ENCODE data around the gene FUT1. TPM values are rescaled to one million over a fixed set of nuclear protein-coding genes. Genes with fewer than 3 reads are reported as not detected.

FUT1 gene
- total RNA-seq (2021) (9.9 to 11.5 TPM (median 10.1 TPM) in 3 replicates), Bru-seq, nascent RNA (percentile 83 among the genes with signal in this experiment)
- long read RNA-seq, experiment 1, full-length matches to known transcripts, result 1 of 44 reads
- long read RNA-seq, experiment 1, partial matches to known transcripts, result 34 of 44 reads
- long read RNA-seq, experiment 1, other reads (novel, unspliced or antisense), result 9 of 44 reads
- long read RNA-seq, experiment 2, partial matches to known transcripts, result 1 of 8 reads
- long read RNA-seq, experiment 2, other reads (novel, unspliced or antisense), result 7 of 8 reads
- long read RNA-seq, experiment 3, partial matches to known transcripts, result 1 of 2 reads
- long read RNA-seq, experiment 3, other reads (novel, unspliced or antisense), result 1 of 2 reads

DNA sequence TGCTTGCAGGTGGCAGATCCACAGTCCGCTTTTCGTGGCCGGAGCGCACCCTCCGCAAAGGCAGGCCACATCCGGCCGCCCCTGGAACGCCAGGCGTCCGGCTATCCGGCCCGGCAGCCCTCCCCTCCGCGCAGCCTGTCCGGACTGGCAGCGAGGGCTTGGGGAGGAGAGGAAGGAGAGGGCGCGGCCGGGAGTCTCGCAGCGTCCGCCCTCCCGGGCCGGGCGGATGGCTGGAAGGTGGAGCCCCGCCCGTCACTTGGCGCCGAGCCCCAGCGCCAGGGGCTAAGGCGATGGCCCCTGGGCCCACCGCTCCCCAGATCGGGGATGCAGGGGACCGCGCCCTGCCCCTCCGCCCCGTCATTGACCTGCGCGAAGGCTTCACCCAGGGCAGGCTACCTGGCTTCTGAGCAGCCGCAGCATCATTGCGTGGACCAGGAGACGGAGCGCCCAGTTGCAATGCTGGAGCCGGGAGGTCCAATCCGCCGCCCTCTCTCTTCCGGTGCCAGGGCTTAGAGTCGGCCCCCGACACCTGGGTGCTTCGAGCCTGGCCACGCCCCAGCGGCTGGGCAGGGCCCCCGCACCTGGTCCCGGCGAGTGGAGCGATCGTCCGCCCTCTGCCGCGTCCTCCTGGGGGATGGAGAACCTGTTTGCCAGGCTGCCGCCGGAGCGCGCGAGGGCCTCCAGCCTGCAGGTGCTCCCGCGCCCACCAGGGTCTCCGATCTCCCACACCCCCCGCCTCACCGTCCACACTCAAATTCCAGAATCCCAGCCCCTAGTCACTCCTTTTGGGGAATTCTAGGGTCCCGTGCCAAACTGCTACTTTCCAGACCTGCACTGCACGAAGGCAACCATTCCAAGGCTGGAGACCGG, at the start of gene FUT1:
FUT1 (minus strand) TSS at position 146 of the 870 bp plus-strand sequence. CDS start 1,360 bp downstream, outside the sequence.
- DNase-seq (ENCODE audit: low spot score) (peak; percentile 96), ATAC-seq (peak; percentile 89)
- Mint-ChIP-seq H3K4me1 (peaks cover 43% of the 10 kb centered on the region), H3K27ac (peak within 1 kb of the TSS; percentile 91), H3K27me3 (ENCODE audit: low read depth) (peaks cover 10% of the 10 kb centered on the region), H3K4me3 (peak within 1 kb of the TSS; percentile 95), H3K36me3 (peaks cover 18% of the 10 kb centered on the region; the same call in 1 of the 2 replicates), H3K9me3 (no peaks in the 10 kb centered on the region)
- ChIA-PET CTCF (interaction anchor here (1.0 to 1.1 kb wide), 2 partner anchors 39 to 218 kb away, joined by 3 to 7 read pairs; no protein-coding TSS in a partner anchor), POLR2A (interaction anchor here (1.7 kb wide), 1 partner anchor 14 kb away, joined by 4 read pairs; no protein-coding TSS in a partner anchor)
- TF ChIP-seq FOXK1 (CRISPR knock-in tag; IDR thresholded peaks at IDR 0.05) (peak; percentile 66), E2F5 (CRISPR knock-in tag; IDR thresholded peaks at IDR 0.05) (peak; percentile 93), CREM (CRISPR knock-in tag; IDR thresholded peaks at IDR 0.05) (peak; percentile 78; the same call in 1 of the 2 replicates), SP1 (CRISPR knock-in tag; conservative IDR thresholded peaks at IDR 0.05) (peak; percentile 92), TEAD4 (CRISPR knock-in tag; IDR thresholded peaks at IDR 0.05) (no peak; the same call in 1 of the 2 replicates), ZNF263 (CRISPR knock-in tag; IDR thresholded peaks at IDR 0.05; ENCODE audit: low read depth) (peak; percentile 71; the same call in 1 of the 2 replicates), ETV6 (CRISPR knock-in tag; IDR thresholded peaks at IDR 0.05) (peak; percentile 76), ZNF281 (CRISPR knock-in tag; IDR thresholded peaks at IDR 0.05) (no peak), HMGA2 (CRISPR knock-in tag; IDR thresholded peaks at IDR 0.05) (no peak), TP53 (CRISPR knock-in tag; IDR thresholded peaks at IDR 0.05) (peak; percentile 69), ZNF138 (CRISPR knock-in tag; conservative IDR thresholded peaks at IDR 0.05) (peak; percentile 76; the same call in 1 of the 2 replicates), ELF4 (CRISPR knock-in tag; IDR thresholded peaks at IDR 0.05; ENCODE audit: low read depth) (no peak), CBFB (CRISPR knock-in tag; IDR thresholded peaks at IDR 0.05; ENCODE audit: low read depth) (peak; percentile 96), IRF2 (CRISPR knock-in tag; IDR thresholded peaks at IDR 0.05; ENCODE audit: borderline replicate concordance, low read depth) (no peak), FOXP1 (CRISPR knock-in tag; IDR thresholded peaks at IDR 0.05; ENCODE audit: borderline replicate concordance) (peak; percentile 87), SMAD4 (CRISPR knock-in tag; IDR thresholded peaks at IDR 0.05) (no peak; the same call in 1 of the 2 replicates), ZNF219 (CRISPR knock-in tag; IDR thresholded peaks at IDR 0.05; ENCODE audit: borderline replicate concordance) (peak; percentile 5; the same call in 1 of the 2 replicates), ZBTB21 (CRISPR knock-in tag; IDR thresholded peaks at IDR 0.05; ENCODE audit: borderline replicate concordance) (peak; percentile 84; the same call in 1 of the 2 replicates)
- TF ChIP-seq, protein P1, sequence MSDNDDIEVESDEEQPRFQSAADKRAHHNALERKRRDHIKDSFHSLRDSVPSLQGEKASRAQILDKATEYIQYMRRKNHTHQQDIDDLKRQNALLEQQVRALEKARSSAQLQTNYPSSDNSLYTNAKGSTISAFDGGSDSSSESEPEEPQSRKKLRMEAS (CRISPR knock-in tag; IDR thresholded peaks at IDR 0.05), result peak; percentile 93
- TF ChIP-seq, protein P2, sequence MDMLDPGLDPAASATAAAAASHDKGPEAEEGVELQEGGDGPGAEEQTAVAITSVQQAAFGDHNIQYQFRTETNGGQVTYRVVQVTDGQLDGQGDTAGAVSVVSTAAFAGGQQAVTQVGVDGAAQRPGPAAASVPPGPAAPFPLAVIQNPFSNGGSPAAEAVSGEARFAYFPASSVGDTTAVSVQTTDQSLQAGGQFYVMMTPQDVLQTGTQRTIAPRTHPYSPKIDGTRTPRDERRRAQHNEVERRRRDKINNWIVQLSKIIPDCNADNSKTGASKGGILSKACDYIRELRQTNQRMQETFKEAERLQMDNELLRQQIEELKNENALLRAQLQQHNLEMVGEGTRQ (CRISPR knock-in tag; IDR thresholded peaks at IDR 0.05), result peak; percentile 66
- TF ChIP-seq, protein P3, sequence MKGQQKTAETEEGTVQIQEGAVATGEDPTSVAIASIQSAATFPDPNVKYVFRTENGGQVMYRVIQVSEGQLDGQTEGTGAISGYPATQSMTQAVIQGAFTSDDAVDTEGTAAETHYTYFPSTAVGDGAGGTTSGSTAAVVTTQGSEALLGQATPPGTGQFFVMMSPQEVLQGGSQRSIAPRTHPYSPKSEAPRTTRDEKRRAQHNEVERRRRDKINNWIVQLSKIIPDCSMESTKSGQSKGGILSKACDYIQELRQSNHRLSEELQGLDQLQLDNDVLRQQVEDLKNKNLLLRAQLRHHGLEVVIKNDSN (CRISPR knock-in tag; IDR thresholded peaks at IDR 0.05), result peak; percentile 60; the same call in 1 of the 2 replicates
- TF ChIP-seq, protein P4, sequence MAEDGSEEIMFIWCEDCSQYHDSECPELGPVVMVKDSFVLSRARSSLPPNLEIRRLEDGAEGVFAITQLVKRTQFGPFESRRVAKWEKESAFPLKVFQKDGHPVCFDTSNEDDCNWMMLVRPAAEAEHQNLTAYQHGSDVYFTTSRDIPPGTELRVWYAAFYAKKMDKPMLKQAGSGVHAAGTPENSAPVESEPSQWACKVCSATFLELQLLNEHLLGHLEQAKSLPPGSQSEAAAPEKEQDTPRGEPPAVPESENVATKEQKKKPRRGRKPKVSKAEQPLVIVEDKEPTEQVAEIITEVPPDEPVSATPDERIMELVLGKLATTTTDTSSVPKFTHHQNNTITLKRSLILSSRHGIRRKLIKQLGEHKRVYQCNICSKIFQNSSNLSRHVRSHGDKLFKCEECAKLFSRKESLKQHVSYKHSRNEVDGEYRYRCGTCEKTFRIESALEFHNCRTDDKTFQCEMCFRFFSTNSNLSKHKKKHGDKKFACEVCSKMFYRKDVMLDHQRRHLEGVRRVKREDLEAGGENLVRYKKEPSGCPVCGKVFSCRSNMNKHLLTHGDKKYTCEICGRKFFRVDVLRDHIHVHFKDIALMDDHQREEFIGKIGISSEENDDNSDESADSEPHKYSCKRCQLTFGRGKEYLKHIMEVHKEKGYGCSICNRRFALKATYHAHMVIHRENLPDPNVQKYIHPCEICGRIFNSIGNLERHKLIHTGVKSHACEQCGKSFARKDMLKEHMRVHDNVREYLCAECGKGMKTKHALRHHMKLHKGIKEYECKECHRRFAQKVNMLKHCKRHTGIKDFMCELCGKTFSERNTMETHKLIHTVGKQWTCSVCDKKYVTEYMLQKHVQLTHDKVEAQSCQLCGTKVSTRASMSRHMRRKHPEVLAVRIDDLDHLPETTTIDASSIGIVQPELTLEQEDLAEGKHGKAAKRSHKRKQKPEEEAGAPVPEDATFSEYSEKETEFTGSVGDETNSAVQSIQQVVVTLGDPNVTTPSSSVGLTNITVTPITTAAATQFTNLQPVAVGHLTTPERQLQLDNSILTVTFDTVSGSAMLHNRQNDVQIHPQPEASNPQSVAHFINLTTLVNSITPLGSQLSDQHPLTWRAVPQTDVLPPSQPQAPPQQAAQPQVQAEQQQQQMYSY (CRISPR knock-in tag; IDR thresholded peaks at IDR 0.05), result peak; percentile 100
- TF ChIP-seq, protein P5, sequence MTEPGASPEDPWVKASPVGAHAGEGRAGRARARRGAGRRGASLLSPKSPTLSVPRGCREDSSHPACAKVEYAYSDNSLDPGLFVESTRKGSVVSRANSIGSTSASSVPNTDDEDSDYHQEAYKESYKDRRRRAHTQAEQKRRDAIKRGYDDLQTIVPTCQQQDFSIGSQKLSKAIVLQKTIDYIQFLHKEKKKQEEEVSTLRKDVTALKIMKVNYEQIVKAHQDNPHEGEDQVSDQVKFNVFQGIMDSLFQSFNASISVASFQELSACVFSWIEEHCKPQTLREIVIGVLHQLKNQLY (CRISPR knock-in tag; IDR thresholded peaks at IDR 0.05), result 0 out of 2 replicates have a peak, but pooled peaks have one; percentile 64
